HG03432 (cell line): ENCODE measurements around the gene NTM.
"Not testable (repeated sequence)": the region's sequence is repeated elsewhere in the genome, so short reads cannot be mapped to it uniquely, and the experiment has no call there.

Experiments
- ATAC-seq: cut with Tn5 transposase; IDR thresholded peaks from one replicate; pipeline ENCODE4 v1.9.1; 2021; ENCODE audit warnings: mild to moderate bottlenecking, moderate library complexity; ENCODE audit not compliant: unreplicated experiment

The NTM gene

DNA sequence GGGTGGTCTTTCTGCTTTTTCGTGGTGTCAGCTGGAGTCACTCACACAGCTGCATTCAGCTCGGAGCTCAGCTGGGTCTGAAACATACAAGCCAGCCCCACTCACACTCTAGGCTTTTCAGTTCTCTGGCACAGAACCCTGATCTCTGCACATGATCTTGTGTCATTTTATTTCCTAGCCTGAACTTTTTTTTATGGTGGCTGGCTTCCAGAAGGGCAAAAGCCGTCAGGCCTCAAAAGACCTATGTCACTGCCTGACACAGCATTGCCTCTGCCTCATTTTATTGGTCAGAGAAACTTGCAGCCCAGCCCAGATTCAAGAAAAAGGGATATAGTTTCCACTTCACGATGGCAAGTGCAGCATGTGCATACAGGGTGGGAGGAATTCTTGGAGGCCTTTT is 117.8 kb downstream of the NTM start:
- ATAC-seq = no peak

DNA sequence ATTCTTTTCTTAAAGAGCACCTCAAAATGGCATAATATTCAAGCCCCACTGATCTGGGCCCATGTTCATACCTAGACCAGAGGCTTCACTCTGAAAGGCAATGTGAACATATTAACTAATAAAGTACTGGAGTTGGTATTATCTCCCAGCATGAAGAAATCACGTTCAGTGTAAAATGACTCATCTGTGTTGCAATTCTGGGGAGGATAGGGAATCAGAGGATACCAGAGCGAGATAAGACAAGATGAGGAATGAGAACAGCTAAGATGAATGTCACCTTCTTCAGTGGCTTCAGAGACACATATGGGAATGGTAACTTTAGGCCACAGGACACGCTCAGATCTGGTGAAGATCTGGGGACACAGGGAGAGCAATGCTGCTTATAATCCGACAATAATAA is 121.1 kb downstream of the NTM start:
- ATAC-seq = no peak

- ATAC-seq = no peak
Measured at GRCh38 chr11:131495423-131495822, 125.0 kb downstream of the NTM start.

DNA sequence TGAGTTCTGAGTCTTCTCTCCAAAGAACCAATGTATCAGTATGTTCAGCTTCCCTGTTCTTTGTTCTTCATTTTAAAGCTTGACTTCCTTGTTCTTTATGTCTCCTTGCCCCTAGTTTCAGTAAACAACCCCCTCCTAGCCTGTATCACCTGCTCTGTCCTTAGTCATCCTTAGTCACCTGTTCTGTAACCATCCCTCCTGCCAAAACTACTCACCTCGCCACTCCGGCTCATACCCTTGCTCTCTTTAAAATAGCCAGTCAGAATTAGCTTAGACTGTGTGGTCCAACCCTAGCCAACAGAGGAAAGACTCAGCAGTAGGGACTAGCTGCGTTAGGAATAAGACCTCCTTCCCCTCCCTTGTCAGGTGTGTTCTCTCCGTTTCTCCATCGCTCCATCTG is 127.3 kb downstream of the NTM start:
- not testable (repeated sequence) for ATAC-seq

GRCh38 chr11:131498631-131499160 is 128.3 kb downstream of the NTM start:
- ATAC-seq = no peak

- no peak for ATAC-seq
Measured at GRCh38 chr11:131499199-131499598, 128.8 kb downstream of the NTM start.

DNA sequence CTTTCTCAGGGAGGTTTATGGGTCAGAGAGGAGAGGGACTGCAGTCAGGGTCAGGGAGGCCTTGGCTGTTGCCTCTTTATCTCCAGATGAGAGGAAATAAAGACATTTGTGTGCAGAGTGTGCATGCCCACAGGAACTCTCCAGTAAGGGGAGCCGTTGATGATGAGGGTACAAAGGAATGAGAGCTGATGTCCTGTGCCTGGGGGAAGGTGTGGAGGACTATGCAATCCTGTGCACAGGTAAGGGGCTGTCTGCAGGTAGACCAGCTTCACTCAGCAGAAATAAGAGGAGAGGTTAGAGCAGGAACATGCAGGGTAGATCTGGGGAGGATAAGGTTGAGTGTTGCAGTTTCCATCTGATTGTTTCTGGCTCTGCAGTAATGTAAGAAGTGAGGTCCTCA is 132.6 kb downstream of the NTM start:
- no peak for ATAC-seq

DNA sequence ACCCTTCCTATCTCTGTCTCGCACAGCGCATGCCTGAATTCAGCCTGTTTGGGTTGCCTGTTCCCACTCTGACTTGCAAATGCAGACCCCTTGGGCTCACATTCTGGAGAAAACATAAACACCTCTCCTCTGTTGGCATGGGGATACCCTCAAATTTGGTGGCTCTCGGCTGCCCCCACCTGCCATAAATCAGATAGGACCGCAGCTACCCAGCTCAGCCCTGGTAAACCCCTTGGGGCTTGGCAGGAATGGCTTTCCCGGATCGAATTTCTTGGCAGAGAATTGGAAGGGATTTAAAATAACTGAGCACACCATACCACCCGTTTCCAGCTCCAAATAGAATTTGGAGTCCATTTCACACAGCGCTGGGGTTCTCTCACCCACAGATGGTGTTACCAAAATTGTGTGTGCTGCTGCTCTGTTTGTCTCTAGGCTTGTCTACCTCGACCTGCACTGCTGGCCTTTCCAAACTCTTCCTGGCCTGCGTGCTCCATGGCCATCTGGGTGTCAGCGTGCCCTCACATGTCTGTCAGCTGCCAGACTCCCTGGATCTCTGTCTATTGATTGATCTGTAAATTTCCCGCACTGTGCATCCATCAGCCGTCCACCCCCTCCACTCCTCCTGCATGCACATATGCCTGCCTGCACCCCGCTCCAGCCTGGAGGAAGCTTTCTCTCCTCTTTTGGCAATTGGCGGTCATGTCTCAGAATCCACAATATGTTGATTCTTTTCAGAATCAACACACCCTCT is 134.0 kb downstream of the NTM start:
- no peak for ATAC-seq

- no peak for ATAC-seq
Measured at GRCh38 chr11:131506348-131506747, 135.9 kb downstream of the NTM start.

DNA sequence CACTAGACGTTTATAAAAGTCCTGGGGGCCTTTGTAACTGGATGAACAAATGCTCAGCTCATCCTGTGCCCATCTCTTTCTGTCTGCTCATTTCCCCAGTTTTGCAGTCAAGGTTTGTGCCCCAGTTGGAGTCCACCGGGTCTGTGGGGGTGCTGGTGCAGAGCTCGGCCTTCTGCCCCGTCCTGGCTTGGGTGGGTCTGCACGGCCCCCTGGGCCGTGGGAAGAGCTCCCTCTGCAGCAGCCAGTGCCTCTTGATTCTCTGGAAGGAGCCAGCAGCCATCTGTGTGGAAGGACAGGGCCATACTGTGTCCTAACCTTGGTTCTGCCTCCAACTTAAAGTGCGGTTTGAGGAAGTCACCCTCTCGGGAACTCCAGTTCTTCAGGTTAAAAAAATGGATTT is 140.2 kb downstream of the NTM start:
- ATAC-seq = no peak

DNA sequence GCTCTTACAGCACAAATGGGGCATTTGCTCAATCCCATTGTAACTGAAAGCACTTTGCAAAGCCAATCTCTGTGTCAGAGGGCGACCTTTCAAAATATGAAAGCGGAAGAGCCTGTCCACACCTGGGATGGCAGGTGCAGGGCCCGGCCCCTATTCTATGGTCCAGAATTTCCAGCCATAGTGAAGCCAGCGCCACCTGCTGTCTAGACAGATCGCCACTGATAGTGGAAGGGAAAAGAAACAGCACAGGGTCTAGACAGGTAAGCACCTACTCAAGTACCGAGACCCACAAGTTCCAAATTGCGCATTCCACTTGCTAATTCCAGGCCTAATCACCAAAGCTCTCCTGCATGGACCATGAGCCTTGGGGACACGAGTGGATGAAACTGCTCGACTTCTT is 141.4 kb downstream of the NTM start:
- ATAC-seq = peak; percentile 51

GRCh38 chr11:131512228-131512627 is 141.8 kb downstream of the NTM start:
- no peak for ATAC-seq

- no peak for ATAC-seq
Measured at GRCh38 chr11:131514062-131514461, 143.6 kb downstream of the NTM start.

GRCh38 chr11:131518305-131518838 is 148.0 kb downstream of the NTM start:
- ATAC-seq = no peak

GRCh38 chr11:131522851-131523250 is 152.4 kb downstream of the NTM start:
- no peak for ATAC-seq

DNA sequence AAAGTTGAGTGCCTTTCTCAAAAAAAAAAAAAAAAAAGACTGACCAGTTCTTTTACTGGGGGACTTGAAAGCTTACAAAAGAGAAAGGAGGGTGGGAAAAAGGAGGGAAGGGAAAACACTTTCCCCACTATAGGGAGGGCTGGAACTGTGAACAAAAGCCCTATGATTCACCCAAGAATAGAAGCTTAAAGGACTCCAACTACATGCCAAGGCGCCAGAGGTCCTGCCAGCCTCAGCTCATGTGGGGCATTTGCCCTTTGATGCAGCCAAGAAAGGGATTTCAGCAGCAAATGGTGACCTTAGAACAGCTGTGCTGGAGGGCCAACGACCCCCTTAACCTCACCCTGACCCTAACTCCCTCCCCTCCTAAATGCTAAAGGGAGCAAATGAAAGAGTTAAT is 160.0 kb downstream of the NTM start:
- no peak for ATAC-seq

- no peak for ATAC-seq
Measured at GRCh38 chr11:131533149-131533548, 162.7 kb downstream of the NTM start.

DNA sequence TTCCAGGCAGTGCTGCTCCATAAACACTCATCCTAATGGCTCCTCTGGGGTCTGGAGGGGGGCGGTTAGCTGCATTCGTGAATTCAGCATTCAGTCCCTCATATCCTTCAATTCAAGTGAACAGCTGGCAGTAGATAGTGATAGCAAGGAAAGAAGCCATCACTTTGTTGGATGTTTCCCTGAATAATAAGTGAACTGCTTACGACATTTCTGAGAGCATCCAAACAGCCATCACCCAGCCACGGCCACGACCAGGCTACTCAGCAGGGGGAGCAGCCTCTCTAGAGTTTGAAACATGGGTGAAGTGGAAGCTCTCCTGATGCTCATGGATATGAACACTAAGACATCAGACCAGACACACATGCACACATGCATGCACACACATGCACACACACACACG is 163.6 kb downstream of the NTM start:
- ATAC-seq = no peak

DNA sequence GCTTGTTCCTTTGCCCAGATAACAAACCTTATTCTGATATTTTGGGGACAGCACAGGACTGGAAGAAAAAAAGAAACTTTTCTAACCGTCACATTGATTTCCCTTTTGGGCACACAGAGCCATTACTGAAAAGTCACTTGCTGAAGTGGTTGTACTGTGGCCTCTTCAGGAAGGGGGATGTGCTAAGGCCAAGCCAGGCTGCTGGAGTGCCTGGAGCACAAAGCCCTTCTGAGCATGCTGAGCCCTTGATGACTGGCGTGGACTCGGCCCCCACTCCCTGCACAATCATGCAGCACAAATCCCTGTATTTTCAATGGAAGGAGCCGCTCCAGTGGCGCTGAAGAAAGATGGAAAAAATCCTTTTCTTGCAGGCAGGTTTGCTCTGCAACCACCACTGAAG is 164.2 kb downstream of the NTM start:
- ATAC-seq = no peak

GRCh38 chr11:131536159-131536558 is 165.7 kb downstream of the NTM start:
- ATAC-seq = no peak

DNA sequence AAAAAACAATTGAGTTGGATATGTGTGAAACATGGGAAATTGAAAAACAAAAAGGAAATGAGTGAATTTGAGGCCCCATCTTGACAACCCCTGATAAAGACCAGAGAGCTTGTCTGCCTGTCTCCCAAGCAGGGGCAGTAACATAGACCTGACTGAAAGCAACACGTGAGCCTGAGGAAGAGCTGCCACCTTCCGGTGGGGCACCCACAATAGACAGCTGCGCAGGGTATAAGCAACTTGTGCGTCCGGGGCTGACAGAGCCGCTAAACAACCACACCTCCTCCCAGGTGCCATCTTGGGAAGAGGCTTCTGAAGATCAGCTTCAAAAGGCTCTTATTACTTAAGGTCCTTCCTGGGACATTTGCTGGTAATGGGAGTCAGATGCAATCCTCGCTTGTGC is 166.8 kb downstream of the NTM start:
- ATAC-seq = no peak

GRCh38 chr11:131537748-131538147 is 167.3 kb downstream of the NTM start:
- no peak for ATAC-seq

DNA sequence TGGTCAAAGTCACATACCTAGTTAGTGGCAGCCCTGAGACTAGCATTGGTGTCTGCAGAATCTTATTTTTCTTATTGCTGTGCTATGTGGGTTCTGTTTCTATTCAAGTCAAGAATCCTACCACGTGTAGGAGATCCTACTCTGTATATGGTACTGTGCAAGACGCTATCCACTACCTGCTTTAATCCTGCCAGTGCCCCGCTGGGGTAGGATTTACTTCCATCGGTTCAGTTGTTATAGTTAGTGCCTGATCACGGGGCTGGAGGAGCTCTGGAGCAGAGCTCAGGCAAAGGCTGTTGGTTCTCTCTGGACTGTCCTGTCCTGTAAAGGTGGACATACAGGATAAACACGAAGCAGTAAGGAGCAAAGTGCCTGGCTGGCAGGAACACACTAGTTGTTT is 167.9 kb downstream of the NTM start:
- no peak for ATAC-seq
